Activated CD4-positive, alpha-beta T cell treated with anti-CD3 and anti-CD28 coated beads, Interleukin-2, amount 50 U/mL, for 24 hours (primary cell): ENCODE data around the gene LRRC51.

ENCODE experiments used
- DNase-seq, 2 donors: peaks; one replicate each; pipeline ENCODE4 v3.0.0-alpha.2; 2020; ENCODE audit warnings: low read depth in 1 of 2, low spot score in 1 of 2

The LRRC51 gene

GRCh38 chr11:72069787-72070251 is 10.8 kb upstream of the LRRC51 start:
- DNase-seq = no peak

GRCh38 chr11:72070491-72070890 is 10.2 kb upstream of the LRRC51 start:
- no peak for DNase-seq

DNA sequence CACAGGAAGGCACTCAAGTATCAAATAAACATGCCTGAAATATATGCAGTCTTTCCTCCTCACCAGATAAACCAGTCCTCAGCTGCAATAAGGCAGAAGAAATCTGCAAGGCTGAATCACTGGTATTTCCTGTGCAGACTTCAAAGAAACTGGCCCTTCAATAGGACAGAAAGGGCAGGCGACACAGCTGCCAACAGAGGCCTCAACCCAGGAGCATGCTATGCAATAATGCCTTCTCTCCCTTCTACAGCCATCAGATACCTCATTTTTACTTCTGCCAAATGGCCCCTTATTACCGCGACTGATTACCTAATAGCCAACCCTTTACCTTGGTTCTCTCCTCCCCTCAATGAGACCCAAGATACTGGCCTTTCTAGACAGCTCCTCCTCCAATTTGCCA is 8.3 kb upstream of the LRRC51 start:
- DNase-seq = no peak

GRCh38 chr11:72075109-72075508 is 5.5 kb upstream of the LRRC51 start:
- no peak for DNase-seq

- DNase-seq = no peak
These were observed 4.9 kb upstream of the LRRC51 start for GRCh38 chr11:72075756-72076155.

GRCh38 chr11:72078477-72078876 is 2.2 kb upstream of the LRRC51 start:
- no peak for DNase-seq

GRCh38 chr11:72079819-72080325 is 778 bp upstream of the LRRC51 start:
- DNase-seq = no peak

- DNase-seq = no peak
These were observed 564 bp downstream of the LRRC51 start for GRCh38 chr11:72081184-72081644.

GRCh38 chr11:72081821-72082453 is 1.3 kb downstream of the LRRC51 start:
- DNase-seq = no peak

DNA sequence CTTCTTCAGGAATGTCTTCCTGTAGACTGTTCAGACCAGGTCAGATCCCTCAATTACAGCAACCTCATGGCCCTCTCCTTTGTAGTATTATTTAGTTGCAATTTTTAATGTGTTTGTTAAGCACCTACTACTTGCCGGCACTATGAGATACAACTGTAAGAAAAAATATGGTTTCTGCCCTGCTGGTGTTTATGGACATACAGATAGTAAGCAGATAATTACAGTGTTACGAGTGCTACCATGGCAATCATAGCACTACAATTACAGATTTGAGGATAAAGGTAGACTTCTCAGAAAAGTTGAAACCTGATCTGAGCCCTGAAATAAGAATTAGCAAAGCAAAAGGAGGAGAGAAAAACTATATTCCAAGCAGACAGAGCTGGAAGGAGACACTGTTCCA is 2.8 kb downstream of the LRRC51 start:
- no peak for DNase-seq

DNA sequence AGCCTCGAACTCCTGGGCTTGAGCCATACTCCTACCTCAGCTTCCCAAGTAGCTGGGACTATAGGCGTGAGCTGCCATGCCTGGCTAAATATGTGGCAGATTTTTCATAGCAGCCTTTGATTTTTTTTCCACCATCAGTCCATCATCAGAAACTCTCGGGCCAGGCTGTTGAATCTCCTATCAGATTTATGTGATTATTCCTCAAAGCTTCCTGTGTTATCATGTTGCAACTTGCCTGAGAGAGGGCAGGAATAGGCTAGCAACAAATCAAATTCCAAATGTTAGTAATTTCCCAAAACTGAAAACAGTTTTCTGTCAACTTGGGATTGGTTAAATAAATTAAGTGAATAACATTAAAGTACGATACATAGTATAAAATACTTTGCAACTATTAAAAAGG is 3.4 kb downstream of the LRRC51 start:
- no peak for DNase-seq

GRCh38 chr11:72084965-72085364 is 4.3 kb downstream of the LRRC51 start:
- DNase-seq = no peak

DNA sequence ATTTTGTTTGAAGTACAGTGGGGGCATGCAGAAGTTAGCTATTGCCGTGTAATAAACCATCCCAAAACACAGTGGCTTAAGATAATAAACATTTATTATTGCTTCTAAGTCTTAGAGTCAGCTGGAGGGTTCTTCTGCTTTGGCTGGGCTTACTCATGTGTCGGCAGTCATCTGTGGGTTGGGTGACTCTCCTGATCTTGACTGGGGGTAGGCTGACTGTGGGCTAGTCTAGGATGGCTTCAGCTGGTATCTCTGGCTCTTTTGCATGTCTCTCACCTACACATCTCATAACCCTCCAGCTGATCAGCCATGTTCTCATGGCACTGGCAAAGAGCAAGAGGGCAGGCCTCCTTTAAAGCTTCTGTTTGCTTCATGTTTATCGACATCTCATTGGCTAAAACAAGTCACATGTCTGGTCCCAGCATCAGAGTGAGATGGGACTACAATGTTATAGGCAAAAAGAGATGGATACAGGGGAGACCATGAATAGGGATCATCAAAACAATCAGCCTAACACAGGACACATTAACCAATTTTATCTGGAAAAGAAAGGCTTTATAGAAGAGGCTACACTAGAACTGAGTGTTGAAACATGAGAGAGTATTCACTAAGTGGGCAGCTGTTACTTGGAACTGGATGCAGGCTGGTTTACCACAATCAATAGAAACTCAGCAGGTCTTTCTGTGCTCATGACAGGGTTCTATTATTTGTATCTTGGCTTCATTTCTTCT is 5.1 kb downstream of the LRRC51 start:
- no peak for DNase-seq

- no peak for DNase-seq
These were observed 7.6 kb downstream of the LRRC51 start for GRCh38 chr11:72088076-72088808.

DNA sequence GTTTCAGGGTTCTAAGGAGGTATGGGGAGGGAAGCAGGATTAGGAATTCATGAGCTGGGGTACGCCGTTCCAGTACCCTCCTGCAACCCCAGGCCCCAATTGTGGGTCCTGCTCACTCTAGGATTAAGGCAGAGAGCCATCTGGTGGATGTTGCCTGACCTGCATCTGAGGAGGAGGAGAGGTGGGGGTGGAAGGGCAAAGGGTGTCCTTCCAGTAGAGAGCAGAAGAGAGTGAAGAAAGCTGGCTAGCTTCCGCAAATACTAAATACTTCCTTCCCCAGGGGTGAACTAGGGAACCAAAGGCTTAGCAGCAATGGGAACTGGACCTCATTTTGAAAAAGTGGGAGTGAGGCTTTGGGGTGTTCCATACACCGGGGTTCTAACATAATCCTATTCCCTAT is 10.6 kb downstream of the LRRC51 start:
- DNase-seq = peak; percentile 28 to 56

- no peak for DNase-seq
These were observed 18.1 kb downstream of the LRRC51 start for GRCh38 chr11:72098741-72099140.

DNA sequence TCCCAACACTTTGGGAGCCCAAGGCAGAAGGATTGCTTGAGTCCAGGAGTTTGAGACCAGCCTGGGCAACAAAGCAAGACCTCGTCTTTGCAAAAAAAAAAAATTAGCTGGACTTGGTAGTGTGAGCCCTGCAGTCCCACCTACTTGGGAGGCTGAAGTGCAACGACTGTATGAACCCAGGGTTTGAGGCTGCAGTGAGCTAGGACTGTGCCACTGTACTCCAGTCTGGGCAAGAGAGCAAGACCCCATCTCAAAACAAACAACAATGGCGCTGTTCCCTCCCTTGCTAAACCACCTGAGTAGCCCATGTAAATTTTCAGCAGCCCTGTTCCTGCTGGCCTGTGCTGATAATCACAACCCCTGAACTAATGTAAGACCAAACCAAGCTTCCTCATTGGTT is 19.4 kb downstream of the LRRC51 start:
- DNase-seq = no peak

DNA sequence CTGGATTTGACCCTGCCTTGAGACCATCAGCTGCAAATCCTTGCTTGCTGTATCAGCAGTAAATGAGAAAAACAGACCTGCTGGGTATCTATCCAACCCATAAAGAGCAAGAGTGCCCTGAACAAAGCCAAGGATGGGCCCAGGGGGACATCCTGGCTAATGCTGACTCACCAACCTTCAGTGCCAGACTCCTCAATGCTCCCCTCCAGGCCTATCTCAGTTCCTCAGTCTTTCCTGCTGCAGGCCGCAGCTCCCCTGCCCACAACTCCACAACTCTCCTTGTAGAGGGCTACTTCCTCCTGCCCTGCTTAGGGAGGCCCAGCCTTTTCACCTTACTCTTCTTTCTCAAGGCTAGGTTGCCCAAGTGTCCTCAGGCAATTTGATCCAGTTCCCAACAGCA is 19.8 kb downstream of the LRRC51 start:
- DNase-seq = no peak

- DNase-seq = no peak
These were observed 21.5 kb downstream of the LRRC51 start for GRCh38 chr11:72102162-72102561.

GRCh38 chr11:72102631-72102945 is 21.9 kb downstream of the LRRC51 start:
- no peak for DNase-seq

DNA sequence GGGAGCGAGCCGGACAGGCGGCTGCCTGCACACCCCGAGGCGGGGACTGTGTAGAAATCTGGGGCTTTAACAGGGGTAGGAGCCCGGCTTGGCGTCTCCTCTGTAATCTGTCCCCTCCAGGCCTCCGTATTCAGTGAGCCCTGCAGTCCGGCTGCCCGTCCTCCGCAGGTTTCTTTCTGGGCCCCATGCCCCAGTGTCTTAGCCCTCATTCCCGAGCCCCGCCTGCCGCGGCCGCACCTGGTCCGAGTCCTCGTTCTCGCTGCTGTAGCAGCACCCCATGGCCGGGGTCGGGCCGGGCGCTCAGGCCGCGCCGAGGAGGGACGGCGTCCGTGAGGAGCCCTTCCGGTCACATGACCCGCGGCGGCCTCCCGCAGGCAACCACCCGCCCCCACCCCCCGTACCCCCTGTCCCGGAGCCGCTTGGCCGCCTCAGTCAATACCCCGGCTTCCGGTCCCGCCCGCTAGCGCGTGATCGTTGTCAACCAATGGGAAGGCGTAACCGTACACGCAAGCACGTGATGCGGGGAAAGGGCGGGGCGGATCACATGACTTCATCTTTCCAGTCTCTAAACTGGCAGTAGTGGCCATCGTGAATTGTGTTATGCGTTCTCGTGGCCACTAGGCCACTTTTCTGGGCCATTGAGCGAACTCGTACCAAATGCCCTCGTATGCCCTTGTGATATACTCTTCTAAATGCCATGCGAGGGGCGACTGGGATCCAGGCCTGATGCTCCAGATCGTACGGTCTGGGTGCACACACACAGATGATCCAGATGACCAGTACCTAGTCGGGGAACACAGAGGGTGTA is 22.5 kb downstream of the LRRC51 start, which contains the start of gene LAMTOR1:
TSS of gene LAMTOR1 (minus strand) at position 352 of the 808 bp plus-strand sequence. CDS start at position 279, 73 bp downstream.
- DNase-seq = peak; percentile 92 to 98
